ENCODE measurements around the gene COL4A1.

COL4A1 gene

GRCh38 chr13:110233181-110233950 is 73.6 kb downstream of the COL4A1 start:
- Histone ChIP-seq H3K36me3 (ENCODE audit: insufficient read depth, low read length) (no peaks in the 10 kb centered on the region), H3K27me3 (ENCODE audit: insufficient read depth, low read length) (peaks cover 5% of the 10 kb centered on the region; the same call in 1 of the 2 replicates)
- TF ChIP-seq EZH2 (IDR thresholded peaks at IDR 0.05; ENCODE audit: borderline replicate concordance, low read length) (no peak), CTCF (IDR thresholded peaks at IDR 0.05; ENCODE audit: low read length) (no peak)

GRCh38 chr13:110232756-110233155 is 74.2 kb downstream of the COL4A1 start:
- no peaks in the 10 kb centered on the region for H3K4me1 ChIP-seq (ENCODE audit: insufficient read depth, low read length, severe bottlenecking)

More at GRCh38 chr13:110233181-110233950, 73.6 kb downstream of the COL4A1 start:
- Histone ChIP-seq H3K9me2 (ENCODE audit: low read depth, low read length) (no peaks in the 10 kb centered on the region), H3K9me3 (ENCODE audit: low read length) (no peaks in the 10 kb centered on the region), H3K79me2 (ENCODE audit: insufficient read depth, low read length) (no peaks in the 10 kb centered on the region), H3K27ac (ENCODE audit: low read depth, low read length, poor library complexity, severe bottlenecking) (no peak overlapping the region), H3K9ac (ENCODE audit: low read length) (no peak overlapping the region), H2AFZ (ENCODE audit: low read length) (no peak overlapping the region), H3F3A (ENCODE audit: insufficient read depth, low read length) (no peaks in the 10 kb centered on the region), H4K20me1 (ENCODE audit: insufficient read depth, low read length) (no peaks in the 10 kb centered on the region), H3K4me1 (ENCODE audit: insufficient read depth, low read length, severe bottlenecking) (no peaks in the 10 kb centered on the region), H3K4me3 (ENCODE audit: low read depth, low read length, poor library complexity, severe bottlenecking) (no peak overlapping the region), H3K4me2 (ENCODE audit: low read length) (no peak overlapping the region)

DNA sequence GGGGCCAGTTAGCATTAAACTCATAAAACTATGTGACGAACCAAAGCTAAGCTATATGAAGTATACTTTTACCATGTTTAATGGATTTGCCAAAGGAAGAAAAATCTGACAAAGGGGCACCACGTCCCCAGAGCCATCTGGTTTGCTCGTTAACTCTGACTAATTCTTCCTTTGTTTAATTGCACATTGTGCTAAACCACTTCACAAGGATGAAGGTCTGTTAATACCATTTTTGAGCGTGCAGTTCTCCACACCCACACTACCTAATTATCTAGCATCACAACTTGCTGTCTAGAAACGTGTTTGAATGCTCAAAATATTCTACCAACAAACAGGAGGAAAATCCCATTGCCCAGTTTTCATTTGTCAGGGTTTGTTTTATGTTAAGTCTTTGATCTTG is 74.8 kb downstream of the COL4A1 start:
- Histone ChIP-seq H3K79me2 (ENCODE audit: insufficient read depth, low read length) (no peaks in the 10 kb centered on the region), H3K9me2 (ENCODE audit: low read depth, low read length) (no peaks in the 10 kb centered on the region), H3K4me3 (ENCODE audit: low read depth, low read length, poor library complexity, severe bottlenecking) (no peak overlapping the region), H3K4me2 (ENCODE audit: low read length) (no peak overlapping the region), H4K20me1 (ENCODE audit: insufficient read depth, low read length) (no peaks in the 10 kb centered on the region), H3K36me3 (ENCODE audit: insufficient read depth, low read length) (no peaks in the 10 kb centered on the region), H3K9ac (ENCODE audit: low read length) (no peak overlapping the region), H2AFZ (ENCODE audit: low read length) (no peak overlapping the region), H3K27ac (ENCODE audit: low read depth, low read length, poor library complexity, severe bottlenecking) (no peak overlapping the region), H3F3A (ENCODE audit: insufficient read depth, low read length) (no peaks in the 10 kb centered on the region), H3K4me1 (ENCODE audit: insufficient read depth, low read length, severe bottlenecking) (no peaks in the 10 kb centered on the region), H3K9me3 (ENCODE audit: low read length) (no peaks in the 10 kb centered on the region), H3K27me3 (ENCODE audit: insufficient read depth, low read length) (peaks cover 5% of the 10 kb centered on the region; the same call in 1 of the 2 replicates)
- no peak for TF ChIP-seq CTCF (IDR thresholded peaks at IDR 0.05; ENCODE audit: low read length)
- TF ChIP-seq EZH2 (IDR thresholded peaks at IDR 0.05; ENCODE audit: borderline replicate concordance, low read length), result no peak

More at GRCh38 chr13:110232756-110233155, 74.2 kb downstream of the COL4A1 start:
- Histone ChIP-seq H3K9me2 (ENCODE audit: low read depth, low read length) (no peaks in the 10 kb centered on the region), H3K9me3 (ENCODE audit: low read length) (no peaks in the 10 kb centered on the region), H3K36me3 (ENCODE audit: insufficient read depth, low read length) (no peaks in the 10 kb centered on the region), H3F3A (ENCODE audit: insufficient read depth, low read length) (no peaks in the 10 kb centered on the region), H3K4me2 (ENCODE audit: low read length) (no peak overlapping the region), H2AFZ (ENCODE audit: low read length) (no peak overlapping the region), H3K79me2 (ENCODE audit: insufficient read depth, low read length) (no peaks in the 10 kb centered on the region), H3K4me3 (ENCODE audit: low read depth, low read length, poor library complexity, severe bottlenecking) (no peak overlapping the region), H3K27me3 (ENCODE audit: insufficient read depth, low read length) (peaks cover 5% of the 10 kb centered on the region; the same call in 1 of the 2 replicates), H3K9ac (ENCODE audit: low read length) (no peak overlapping the region), H3K27ac (ENCODE audit: low read depth, low read length, poor library complexity, severe bottlenecking) (no peak overlapping the region), H4K20me1 (ENCODE audit: insufficient read depth, low read length) (no peaks in the 10 kb centered on the region)
- TF ChIP-seq CTCF (IDR thresholded peaks at IDR 0.05; ENCODE audit: low read length) (no peak), EZH2 (IDR thresholded peaks at IDR 0.05; ENCODE audit: borderline replicate concordance, low read length) (no peak)

Data from OCI-LY1 (cell line).